ENCODE data around the gene LRCH3. TPM values are rescaled to one million over a fixed set of nuclear protein-coding genes. Genes with fewer than 3 reads are reported as not detected.
A peak's percentile ranks its signal among the peaks of the same experiment; 100 is the strongest.

LRCH3 gene
- total RNA-seq, 1 experiment from 2014 or later, result 71.8 TPM

DNA sequence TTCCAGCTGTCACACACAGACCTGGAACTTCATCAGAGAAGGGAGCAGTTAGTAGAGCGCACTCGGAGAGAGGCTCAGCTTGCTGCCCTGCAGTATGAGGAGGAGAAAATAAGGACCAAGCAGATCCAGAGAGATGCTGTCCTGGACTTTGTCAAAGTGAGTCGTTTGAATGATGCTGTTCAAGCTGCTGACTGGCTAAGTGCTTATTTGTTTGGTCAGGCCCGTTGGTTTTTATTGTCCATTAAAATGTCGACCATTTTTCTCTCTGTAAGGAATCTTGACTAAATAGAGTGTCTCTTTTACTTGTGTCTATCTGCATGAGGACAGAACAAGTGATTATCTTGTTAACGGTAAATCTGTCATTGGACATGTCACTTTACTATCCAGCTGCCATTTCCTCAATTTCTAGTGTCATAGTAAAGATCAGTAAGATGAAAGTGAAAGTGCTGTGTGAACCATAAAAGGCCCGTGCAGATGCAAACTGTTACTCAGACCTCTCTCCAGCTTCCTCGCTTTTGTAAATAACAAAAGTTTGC is 56.9 kb downstream of the LRCH3 start:
- Histone ChIP-seq H3K36me3 (ENCODE audit: insufficient read depth, low read length, poor library complexity, severe bottlenecking) (peaks cover 24% of the 10 kb centered on the region), H3K4me3 (ENCODE audit: low read depth, low read length, poor library complexity, severe bottlenecking) (peak overlapping the region; percentile 20)

GRCh38 chr3:197854596-197855343 is 63.7 kb downstream of the LRCH3 start:
- H3K27ac ChIP-seq (ENCODE audit: low read depth, low read length, poor library complexity, severe bottlenecking), result peak overlapping the region; percentile 96
- POLR2A ChIA-PET (ENCODE audit: low non-redundant PET), result no interaction called here
- intact Hi-C loops (cut with micrococcal nuclease; ENCODE audit: unreplicated experiment), result no loop called here
- H3K36me3 ChIP-seq (ENCODE audit: insufficient read depth, low read length, poor library complexity, severe bottlenecking), result peaks cover 47% of the 10 kb centered on the region
- CTCF ChIA-PET, result no interaction called here
- no TSS peak for BruUV-seq (replicated peaks)
- peak; percentile 96 for DNase-seq (ENCODE audit: low spot score)
- no peak for TF ChIP-seq EZH2 (IDR thresholded peaks at IDR 0.05; ENCODE audit: borderline replicate concordance, low read depth, low read length, poor library complexity, severe bottlenecking)
- no peak for TF ChIP-seq CTCF (conservative IDR thresholded peaks at IDR 0.05; ENCODE audit: low read depth, low read length)
- no peaks in the 10 kb centered on the region for H3K27me3 ChIP-seq (replicated peaks; ENCODE audit: insufficient read depth, low read depth, low read length, poor library complexity)
- no peaks in the 10 kb centered on the region for H3K9me3 ChIP-seq (ENCODE audit: low read depth, low read length, poor library complexity, severe bottlenecking)
- peaks cover 59% of the 10 kb centered on the region for H3K4me1 ChIP-seq (ENCODE audit: insufficient read depth, low read length, poor library complexity, severe bottlenecking)
- H3K4me3 ChIP-seq (ENCODE audit: low read depth, low read length, poor library complexity, severe bottlenecking), result no peak overlapping the region

More for the DNA sequence above, 56.9 kb downstream of the LRCH3 start:
- Histone ChIP-seq H3K9me3 (ENCODE audit: low read depth, low read length, poor library complexity, severe bottlenecking) (no peaks in the 10 kb centered on the region), H3K27me3 (replicated peaks; ENCODE audit: insufficient read depth, low read depth, low read length, poor library complexity) (no peaks in the 10 kb centered on the region), H3K4me1 (ENCODE audit: insufficient read depth, low read length, poor library complexity, severe bottlenecking) (peaks cover 52% of the 10 kb centered on the region), H3K27ac (ENCODE audit: low read depth, low read length, poor library complexity, severe bottlenecking) (peak overlapping the region; percentile 24)
- intact Hi-C loops (cut with micrococcal nuclease; ENCODE audit: unreplicated experiment), result no loop called here
- POLR2A ChIA-PET (ENCODE audit: low non-redundant PET), result no interaction called here
- no peak for TF ChIP-seq EZH2 (IDR thresholded peaks at IDR 0.05; ENCODE audit: borderline replicate concordance, low read depth, low read length, poor library complexity, severe bottlenecking)
- TF ChIP-seq CTCF (conservative IDR thresholded peaks at IDR 0.05; ENCODE audit: low read depth, low read length), result no peak
- CTCF ChIA-PET, result interaction anchor here (0.6 kb wide), 1 partner anchor 1951 kb away, joined by 6 read pairs; no protein-coding TSS in a partner anchor
- peak; percentile 52 for DNase-seq (ENCODE audit: low spot score)
- BruUV-seq (replicated peaks), result no TSS peak

DNA sequence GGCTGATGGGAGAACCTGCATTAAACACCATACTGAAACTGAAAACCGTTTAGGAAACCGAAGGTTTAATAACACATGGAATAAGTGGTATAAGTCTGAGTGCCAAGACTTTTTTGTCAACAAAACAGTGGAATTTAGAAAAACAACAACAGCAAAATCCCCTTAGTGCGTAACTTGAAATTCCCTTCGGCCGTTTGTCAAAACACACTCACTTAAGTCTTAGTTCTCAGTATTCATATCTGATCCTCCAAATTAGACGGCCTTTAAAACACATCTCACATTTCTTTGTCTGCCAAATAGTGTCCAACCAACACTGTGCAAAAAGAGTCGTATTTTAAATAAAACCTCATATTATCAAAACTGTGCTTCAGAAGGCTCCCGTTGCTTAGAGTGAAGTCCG is 64.5 kb downstream of the LRCH3 start:
- TF ChIP-seq CTCF (conservative IDR thresholded peaks at IDR 0.05; ENCODE audit: low read depth, low read length), result no peak
- no peak for TF ChIP-seq EZH2 (IDR thresholded peaks at IDR 0.05; ENCODE audit: borderline replicate concordance, low read depth, low read length, poor library complexity, severe bottlenecking)
- intact Hi-C loops (cut with micrococcal nuclease; ENCODE audit: unreplicated experiment), result no loop called here
- peaks cover 47% of the 10 kb centered on the region for H3K36me3 ChIP-seq (ENCODE audit: insufficient read depth, low read length, poor library complexity, severe bottlenecking)
- no peaks in the 10 kb centered on the region for H3K9me3 ChIP-seq (ENCODE audit: low read depth, low read length, poor library complexity, severe bottlenecking)
- DNase-seq (ENCODE audit: low spot score), result no peak
- H3K27ac ChIP-seq (ENCODE audit: low read depth, low read length, poor library complexity, severe bottlenecking), result peak overlapping the region; percentile 96
- TSS peak; percentile 67 for BruUV-seq (replicated peaks)
- peaks cover 51% of the 10 kb centered on the region for H3K4me1 ChIP-seq (ENCODE audit: insufficient read depth, low read length, poor library complexity, severe bottlenecking)
- ChIA-PET POLR2A (ENCODE audit: low non-redundant PET) (no interaction called here), CTCF (no interaction called here)
- no peak overlapping the region for H3K4me3 ChIP-seq (ENCODE audit: low read depth, low read length, poor library complexity, severe bottlenecking)
- no peaks in the 10 kb centered on the region for H3K27me3 ChIP-seq (replicated peaks; ENCODE audit: insufficient read depth, low read depth, low read length, poor library complexity)

Measured in A673 (cell line).